B cell (primary cell): ENCODE measurements around the gene EXOSC6. TPM values are rescaled to one million over a fixed set of nuclear protein-coding genes. Genes with fewer than 3 reads are reported as not detected.
"Not testable (repeated sequence)": the region's sequence is repeated elsewhere in the genome, so short reads cannot be mapped to it uniquely, and the experiment has no call there.

Experiments used
- ATAC-seq: fragments of 200-7000 bp; cut with Tn5 transposase; one replicate; pipeline ENCODE4 v1.10.0; 2021; ENCODE audit warnings: low read depth, mild to moderate bottlenecking, moderate number of reproducible peaks, moderate library complexity
- CTCF ChIA-PET: fragments of 350-600 bp; sonication (Branson Sonifier 250); formaldehyde crosslinking; loops from one replicate; lab custom pipeline; 2021; ENCODE audit warnings: antibody characterized with exemption, inconsistent platforms; lab: Charles Lee
- POLR2A ChIA-PET: fragments of 350-600 bp; sonication (Branson Sonifier 250); formaldehyde crosslinking; loops from one replicate; lab custom pipeline; 2021; ENCODE audit warnings: antibody characterized with exemption; lab: Charles Lee
- DNase-seq: peaks from one replicate; pipeline ENCODE4 v3.0.0; 2013
- H2AFZ ChIP-seq: 2 replicates; pipeline ENCODE4 v1.6.1; 2012; ENCODE audit warnings: mild to moderate bottlenecking, low read depth, low read length; ENCODE audit not compliant: insufficient read depth, poor library complexity, severe bottlenecking
- H3K27ac ChIP-seq, 2 donors: 1 replicate in 1 of 2; 2 replicates in 1 of 2; pipeline ENCODE4 v1.5.1; 2012 to 2013; ENCODE audit warnings: low read length in 2 of 2, mild to moderate bottlenecking in 2 of 2, moderate library complexity in 1 of 2
- H3K27me3 ChIP-seq, 4 experiments: fragments of 200-600 bp in 1 of 4; sonication (generic) in 1 of 4; replicated peaks in 1 of 4; 1 replicate in 2 of 4; 2 replicates in 2 of 4; pipeline versions ENCODE4 v1.6.1 to v1.7.0; 2013 to 2016; ENCODE audit warnings: low read length in 3 of 4, mild to moderate bottlenecking in 2 of 4, mixed read lengths in 1 of 4, moderate library complexity in 1 of 4; ENCODE audit not compliant: insufficient read depth in 4 of 4, control insufficient read depth in 3 of 4; ENCODE audit errors: control extremely low read depth in 1 of 4
- H3K36me3 ChIP-seq, 2 experiments: replicated peaks in 1 of 2; 1 replicate in 1 of 2; 2 replicates in 1 of 2; pipeline versions ENCODE4 v1.6.1 to v1.7.1; 2013; ENCODE audit warnings: low read length in 1 of 2; ENCODE audit not compliant: insufficient read depth in 2 of 2, control insufficient read depth in 1 of 2; ENCODE audit errors: control extremely low read depth in 1 of 2, extremely low read depth in 1 of 2
- H3K4me1 ChIP-seq, 2 donors: fragments of 200-600 bp in 1 of 2; sonication (generic) in 1 of 2; 1 replicate in 1 of 2; 2 replicates in 1 of 2; pipeline versions ENCODE4 v1.5.1 to v1.6.1; 2013 to 2017; ENCODE audit warnings: low read length in 2 of 2; ENCODE audit not compliant: control insufficient read depth in 2 of 2, insufficient read depth in 2 of 2
- H3K4me2 ChIP-seq: replicated peaks from 2 replicates; pipeline ENCODE3; 2012; ENCODE audit warnings: mild to moderate bottlenecking, low read depth, low read length; ENCODE audit not compliant: poor library complexity, severe bottlenecking
- H3K4me3 ChIP-seq, 5 experiments: fragments of 200-600 bp in 1 of 5; sonication (generic) in 1 of 5; 1 replicate in 3 of 5; 2 replicates in 2 of 5; pipeline versions ENCODE4 v1.5.1 to v1.7.0; 2011 to 2016; ENCODE audit warnings: low read length in 4 of 5, mild to moderate bottlenecking in 4 of 5, low read depth in 2 of 5, control low read depth in 1 of 5, moderate library complexity in 1 of 5; ENCODE audit not compliant: insufficient read depth in 1 of 5; ENCODE audit errors: control extremely low read depth in 1 of 5, extremely low read depth in 1 of 5
- H3K79me2 ChIP-seq: fragments of 200-600 bp; sonication (generic); one replicate; pipeline ENCODE4 v1.6.0; 2016; ENCODE audit warnings: low read length; ENCODE audit not compliant: control insufficient read depth, insufficient read depth
- H3K9ac ChIP-seq: fragments of 200-600 bp; sonication (generic); 2 replicates; pipeline ENCODE4 v1.6.1; 2017; ENCODE audit warnings: mild to moderate bottlenecking, low read length, moderate library complexity
- H3K9me3 ChIP-seq, 3 donors: one replicate each; pipeline versions ENCODE4 v1.6.1 to v1.7.1; 2013; ENCODE audit warnings: low read length in 2 of 3; ENCODE audit not compliant: control insufficient read depth in 2 of 3, insufficient read depth in 1 of 3; ENCODE audit errors: control extremely low read depth in 1 of 3
- H4K20me1 ChIP-seq: 2 replicates; pipeline ENCODE4 v1.6.0; 2012; ENCODE audit warnings: mild to moderate bottlenecking, low read length; ENCODE audit not compliant: insufficient read depth, control insufficient read depth, poor library complexity, severe bottlenecking
- H3K27ac Mint-ChIP-seq: one replicate; pipeline ENCODE4 v1.8.0; 2021; ENCODE audit warnings: mixed read lengths
- H3K27me3 Mint-ChIP-seq: one replicate; pipeline ENCODE4 v1.8.0; 2021; ENCODE audit warnings: mixed read lengths
- H3K4me1 Mint-ChIP-seq: one replicate; pipeline ENCODE4 v1.8.0; 2021; ENCODE audit warnings: mixed read lengths
- H3K4me3 Mint-ChIP-seq: one replicate; pipeline ENCODE4 v1.8.0; 2021; ENCODE audit warnings: mixed read lengths
- H3K9me3 Mint-ChIP-seq: one replicate; pipeline ENCODE4 v1.8.0; 2022; ENCODE audit warnings: mixed read lengths; ENCODE audit not compliant: insufficient read depth
- WGBS: methylation state at CpG from one replicate; pipeline ENCODE4 v1.1.5; 2013; ENCODE audit warnings: missing lambda C conversion rate; ENCODE audit not compliant: insufficient coverage; 5-methylcytosine and 5-hydroxymethylcytosine counted together
- intact Hi-C: fragments of 100-400 bp; cut with micrococcal nuclease; formaldehyde crosslinking; loops from one replicate; pipeline ENCODE4 v1.10.0; 2022
- polyA plus RNA-seq: library from polyadenylated mRNA; depleted of rRNA; stranded (reverse); fragments of >200 nt; gene quantifications from 2 replicates; pipeline ENCODE4 v1.2.3, GENCODE V29; 2012
- total RNA-seq, 2 donors: library from RNA; stranded (reverse); fragments of 120-200 nt in 1 of 2; gene quantifications; 1 replicate in 1 of 2; 2 replicates in 1 of 2; pipeline versions ENCODE4 v1.2.3 to v1.2.4, GENCODE V29; 2013 to 2022

EXOSC6 gene
- total and polyA plus RNA-seq, 2 donors (not counting 1 experiment from before 2014, with no cell fraction given), result 13.0 to 42.3 TPM

DNA sequence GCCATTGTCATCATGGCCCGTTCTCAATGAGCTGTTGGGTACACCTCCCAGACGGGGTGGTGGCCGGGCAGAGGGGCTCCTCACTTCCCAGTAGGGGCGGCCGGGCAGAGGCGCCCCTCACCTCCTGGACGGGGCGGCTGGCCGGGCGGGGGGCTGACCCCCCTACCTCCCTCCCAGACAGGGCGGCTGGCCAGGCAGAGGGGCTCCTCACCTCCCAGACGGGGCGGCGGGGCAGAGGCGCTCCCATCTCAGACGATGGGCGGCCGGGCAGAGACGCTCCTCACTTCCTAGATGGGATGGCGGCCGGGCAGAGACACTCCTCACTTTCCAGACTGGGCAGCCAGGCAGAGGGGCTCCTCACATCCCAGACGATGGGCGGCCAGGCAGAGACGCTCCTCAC is 27.1 kb downstream of the EXOSC6 start:
- H3K27me3 Mint-ChIP-seq, H3K4me3 Mint-ChIP-seq, H3K27ac Mint-ChIP-seq, H3K4me1 ChIP-seq, POLR2A ChIA-PET, H3K4me2 ChIP-seq, intact Hi-C loops, H3K9ac ChIP-seq, H3K79me2 ChIP-seq, DNase-seq, H2AFZ ChIP-seq, H3K4me3 ChIP-seq, H3K27me3 ChIP-seq, H3K9me3 ChIP-seq, H3K9me3 Mint-ChIP-seq, ATAC-seq, H3K36me3 ChIP-seq, CTCF ChIA-PET, H3K4me1 Mint-ChIP-seq, H3K27ac ChIP-seq, H4K20me1 ChIP-seq: not testable (repeated sequence)
- WGBS, result 98% methylated on average over 8 of the region's 24 CpGs

- H3K4me1 ChIP-seq, H3K27ac ChIP-seq, H3K36me3 ChIP-seq, DNase-seq, H3K27ac Mint-ChIP-seq, H3K9me3 ChIP-seq, H3K79me2 ChIP-seq, H3K4me3 Mint-ChIP-seq, POLR2A ChIA-PET, H3K4me3 ChIP-seq, ATAC-seq, H4K20me1 ChIP-seq, H3K9ac ChIP-seq, H3K27me3 ChIP-seq, H2AFZ ChIP-seq, CTCF ChIA-PET, H3K4me1 Mint-ChIP-seq, H3K4me2 ChIP-seq, H3K27me3 Mint-ChIP-seq, intact Hi-C loops, H3K9me3 Mint-ChIP-seq: not testable (repeated sequence)
- WGBS, result no CpG with 5 or more reads among the region's 3 CpGs
These were observed 27.7 kb downstream of the EXOSC6 start for GRCh38 chr16:70223971-70224513.

DNA sequence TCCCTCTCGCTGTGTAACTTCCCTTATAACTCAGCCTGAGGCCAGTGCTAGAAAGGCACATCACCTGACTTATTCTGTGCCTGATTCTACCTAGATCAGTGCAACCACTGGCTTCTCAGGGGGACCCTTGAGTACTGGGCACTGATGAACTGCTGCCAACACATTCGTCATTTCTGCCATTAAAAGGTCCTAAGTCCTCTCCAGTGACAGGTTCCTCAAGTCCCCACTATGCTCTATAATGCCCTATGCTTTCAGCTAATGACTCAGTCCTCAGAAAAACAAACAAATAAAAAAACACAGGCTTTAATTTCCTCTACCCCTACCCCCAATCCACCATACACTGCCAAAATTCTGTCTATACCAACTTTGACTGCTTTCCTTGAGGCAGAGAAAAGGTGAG is 28.5 kb downstream of the EXOSC6 start:
- intact Hi-C loops, H2AFZ ChIP-seq, H3K36me3 ChIP-seq, H3K27me3 Mint-ChIP-seq, POLR2A ChIA-PET, H3K9me3 Mint-ChIP-seq, H3K4me3 ChIP-seq, H3K4me1 ChIP-seq, H3K9ac ChIP-seq, H3K4me1 Mint-ChIP-seq, H4K20me1 ChIP-seq, DNase-seq, H3K27ac Mint-ChIP-seq, H3K79me2 ChIP-seq, ATAC-seq, CTCF ChIA-PET, H3K4me3 Mint-ChIP-seq, H3K4me2 ChIP-seq, H3K9me3 ChIP-seq, H3K27me3 ChIP-seq, H3K27ac ChIP-seq: not testable (repeated sequence)
- no CpG with 5 or more reads among the region's 2 CpGs for WGBS

GRCh38 chr16:70222574-70222973 is 29.2 kb downstream of the EXOSC6 start:
- H3K4me3 ChIP-seq, H3K4me1 ChIP-seq, H3K9me3 ChIP-seq, H4K20me1 ChIP-seq, H3K27ac Mint-ChIP-seq, H3K27ac ChIP-seq, H3K36me3 ChIP-seq, H3K4me1 Mint-ChIP-seq, H3K79me2 ChIP-seq, H3K4me2 ChIP-seq, H3K4me3 Mint-ChIP-seq, H3K27me3 ChIP-seq, H3K9ac ChIP-seq, H2AFZ ChIP-seq, ATAC-seq, H3K9me3 Mint-ChIP-seq, intact Hi-C loops, CTCF ChIA-PET, POLR2A ChIA-PET, H3K27me3 Mint-ChIP-seq, DNase-seq: not testable (repeated sequence)
- no CpG with 5 or more reads among the region's 2 CpGs for WGBS
